T-cell (primary cell): ENCODE results near the gene NFIX. TPM values are rescaled to one million over a fixed set of nuclear protein-coding genes. Genes with fewer than 3 reads are reported as not detected.

Experiments
- ATAC-seq, 4 experiments: fragments of 200-7000 bp in 3 of 4; fragments of 150-1000 bp in 1 of 4; cut with Tn5 transposase; replicated peaks in 1 of 4; 1 replicate in 3 of 4; 2 replicates in 1 of 4; pipeline ENCODE4 v1.10.0; 2021; ENCODE audit warnings: moderate library complexity in 3 of 4, mild to moderate bottlenecking in 2 of 4, moderate number of reproducible peaks in 1 of 4
- CTCF ChIA-PET, 2 donors: fragments of 300-600 bp; sonication (Branson Sonifier 250); formaldehyde crosslinking; loops; one replicate each; lab custom pipeline; 2022; ENCODE audit warnings: antibody characterized with exemption in 2 of 2; lab: Charles Lee
- POLR2A ChIA-PET, 2 donors: fragments of 300-600 bp; sonication (Branson Sonifier 250); formaldehyde crosslinking; loops; one replicate each; lab custom pipeline; 2022; ENCODE audit warnings: antibody characterized with exemption in 2 of 2; lab: Charles Lee
- DNase-seq, 35 experiments: peaks; one replicate each; pipeline versions ENCODE4 v3.0.0 to v3.0.0-alpha.2; 2013 to 2023
- H3K27ac ChIP-seq: one replicate; pipeline ENCODE4 v1.5.1; 2013; ENCODE audit warnings: low read length
- H3K27me3 ChIP-seq, 2 experiments: replicated peaks in 1 of 2; 1 replicate in 1 of 2; 2 replicates in 1 of 2; pipeline versions ENCODE4 v1.6.1 to v1.7.0; 2013; ENCODE audit warnings: low read length in 1 of 2, mixed read lengths in 1 of 2; ENCODE audit not compliant: control insufficient read depth in 2 of 2, insufficient read depth in 2 of 2; ENCODE audit errors: extremely low read depth in 1 of 2
- H3K36me3 ChIP-seq, 2 donors: 1 replicate in 1 of 2; 2 replicates in 1 of 2; pipeline versions ENCODE4 v1.6.1 to v1.7.0; 2013; ENCODE audit warnings: low read length in 1 of 2; ENCODE audit not compliant: control insufficient read depth in 2 of 2, insufficient read depth in 1 of 2; ENCODE audit errors: extremely low read depth in 1 of 2
- H3K4me1 ChIP-seq, 2 experiments: 1 replicate in 1 of 2; 2 replicates in 1 of 2; pipeline versions ENCODE4 v1.6.1 to v1.7.0; 2013; ENCODE audit warnings: low read length in 2 of 2, mixed read lengths in 1 of 2; ENCODE audit not compliant: insufficient read depth in 2 of 2, control insufficient read depth in 1 of 2; ENCODE audit errors: extremely low read depth in 1 of 2
- H3K4me3 ChIP-seq, 2 donors: 1 replicate in 1 of 2; 2 replicates in 1 of 2; pipeline versions ENCODE4 v1.5.1 to v1.7.0; 2013; ENCODE audit warnings: mild to moderate bottlenecking in 2 of 2, low read length in 1 of 2, moderate library complexity in 1 of 2; ENCODE audit not compliant: control insufficient read depth in 1 of 2; ENCODE audit errors: extremely low read depth in 1 of 2
- H3K9me3 ChIP-seq: 2 replicates; pipeline ENCODE4 v1.7.0; 2013
- H3K27ac Mint-ChIP-seq, 2 donors: one replicate each; pipeline ENCODE4 v1.8.0; 2020 to 2021; ENCODE audit warnings: mild to moderate bottlenecking in 2 of 2, mixed read lengths in 2 of 2
- H3K27me3 Mint-ChIP-seq, 2 donors: one replicate each; pipeline ENCODE4 v1.8.0; 2021 to 2022; ENCODE audit warnings: mixed read lengths in 2 of 2
- H3K36me3 Mint-ChIP-seq: one replicate; pipeline ENCODE4 v1.8.0; 2021; ENCODE audit warnings: mixed read lengths
- H3K4me1 Mint-ChIP-seq, 3 donors: one replicate each; pipeline ENCODE4 v1.8.0; 2020 to 2022; ENCODE audit warnings: mixed read lengths in 3 of 3, mild to moderate bottlenecking in 1 of 3
- H3K4me3 Mint-ChIP-seq, 3 donors: one replicate each; pipeline ENCODE4 v1.8.0; 2020 to 2022; ENCODE audit warnings: mild to moderate bottlenecking in 3 of 3, mixed read lengths in 3 of 3, moderate library complexity in 3 of 3
- H3K9me3 Mint-ChIP-seq, 3 donors: one replicate each; pipeline ENCODE4 v1.8.0; 2020 to 2022; ENCODE audit warnings: mixed read lengths in 3 of 3
- WGBS: methylation state at CpG from one replicate; pipeline ENCODE4 v1.1.5; 2013; ENCODE audit warnings: missing lambda C conversion rate; ENCODE audit not compliant: insufficient coverage; 5-methylcytosine and 5-hydroxymethylcytosine counted together
- total RNA-seq, 35 experiments: library from RNA in 6 of 35; stranded (reverse) in 6 of 35; fragments of 120-200 nt in 1 of 35; gene quantifications; one replicate each; pipeline versions ENCODE4 v1.2.1 to v1.2.4 and lab custom pipeline; 2013 to 2026

NFIX gene
- total RNA-seq, 5 donors from 2014 or later (not counting 1 experiment from before 2014, with no cell fraction given), result 3.9 to 6.6 (median 6.3) TPM

DNA sequence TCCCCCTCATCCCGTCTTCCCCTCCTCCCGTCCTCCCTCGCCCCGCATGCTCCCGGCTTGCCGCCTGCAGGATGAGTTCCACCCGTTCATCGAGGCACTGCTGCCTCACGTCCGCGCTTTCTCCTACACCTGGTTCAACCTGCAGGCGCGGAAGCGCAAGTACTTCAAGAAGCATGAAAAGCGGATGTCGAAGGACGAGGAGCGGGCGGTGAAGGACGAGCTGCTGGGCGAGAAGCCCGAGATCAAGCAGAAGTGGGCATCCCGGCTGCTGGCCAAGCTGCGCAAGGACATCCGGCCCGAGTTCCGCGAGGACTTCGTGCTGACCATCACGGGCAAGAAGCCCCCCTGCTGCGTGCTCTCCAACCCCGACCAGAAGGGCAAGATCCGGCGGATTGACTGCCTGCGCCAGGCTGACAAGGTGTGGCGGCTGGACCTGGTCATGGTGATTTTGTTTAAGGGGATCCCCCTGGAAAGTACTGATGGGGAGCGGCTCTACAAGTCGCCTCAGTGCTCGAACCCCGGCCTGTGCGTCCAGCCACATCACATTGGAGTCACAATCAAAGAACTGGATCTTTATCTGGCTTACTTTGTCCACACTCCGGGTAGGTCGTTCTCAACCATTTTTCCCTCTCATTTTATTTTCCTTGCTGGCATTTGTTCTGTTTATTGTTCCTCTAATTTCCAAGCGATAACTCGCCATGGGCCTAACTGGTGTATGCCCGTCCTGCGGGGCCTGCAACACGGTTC, 29.8 kb downstream of the NFIX start:
- Histone ChIP-seq H3K27me3 (peaks cover 6 to 70% of the 10 kb centered on the region in 2 experiments), H3K36me3 (no peaks in the 10 kb centered on the region), H3K27ac (no peak overlapping the region), H3K4me1 (peaks cover 0 to 27% of the 10 kb centered on the region in 2 experiments), H3K9me3 (no peaks in the 10 kb centered on the region), H3K4me3 (no peak overlapping the region)
- H3K27ac Mint-ChIP-seq, result no peak overlapping the region
- H3K4me1 Mint-ChIP-seq, result peaks cover 23 to 31% (median 26%) of the 10 kb centered on the region in 3 donors
- ChIA-PET CTCF (no interaction called here), POLR2A (no interaction called here)
- H3K4me3 Mint-ChIP-seq, result peak overlapping the region in 1 of 3 donors; percentile 75
- peaks cover 22% of the 10 kb centered on the region for H3K36me3 Mint-ChIP-seq
- 86% methylated on average over 43 of the region's 48 CpGs for WGBS
- ATAC-seq, result no peak
- H3K9me3 Mint-ChIP-seq, result no peaks in the 10 kb centered on the region
- peaks cover 32 to 43% of the 10 kb centered on the region in 2 donors for H3K27me3 Mint-ChIP-seq
- no peak for DNase-seq

DNA sequence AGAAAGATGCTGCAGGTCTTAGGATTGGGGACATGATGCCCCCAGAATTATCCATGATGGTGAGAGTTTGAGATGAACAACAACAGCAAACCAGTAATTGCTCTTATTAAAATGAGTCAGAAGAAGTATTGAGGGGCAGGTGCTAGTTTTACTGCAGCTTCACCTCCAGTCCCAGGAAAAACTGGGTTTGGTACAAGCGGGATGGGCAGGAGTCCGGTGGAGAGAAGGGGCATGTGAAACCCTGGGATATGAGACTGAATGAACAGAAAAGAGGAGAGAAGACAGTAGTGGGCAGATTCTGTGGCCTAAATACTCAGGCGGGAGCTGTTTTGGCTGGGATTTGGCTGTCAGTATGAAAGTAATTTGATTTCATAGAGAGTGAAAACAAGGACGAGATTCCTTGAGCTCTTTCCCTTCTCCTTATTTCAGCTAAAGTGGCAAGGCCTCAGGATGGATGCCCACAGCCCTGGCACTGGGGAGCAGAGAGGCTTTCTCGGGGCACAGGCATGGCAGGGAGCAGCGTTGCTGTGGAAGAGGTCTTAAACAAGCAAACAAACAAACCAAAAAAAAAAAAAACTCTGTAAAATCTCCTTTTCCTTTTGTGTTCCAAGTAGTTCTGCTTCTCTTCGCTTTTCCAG, 30.7 kb downstream of the NFIX start:
- DNase-seq, result no peak
- Histone ChIP-seq H3K4me1 (peaks cover 0 to 27% of the 10 kb centered on the region in 2 experiments), H3K27me3 (peaks cover 3 to 70% of the 10 kb centered on the region in 2 experiments), H3K36me3 (no peaks in the 10 kb centered on the region), H3K9me3 (no peaks in the 10 kb centered on the region), H3K27ac (no peak overlapping the region), H3K4me3 (no peak overlapping the region)
- Mint-ChIP-seq H3K9me3 (no peaks in the 10 kb centered on the region), H3K4me3 (peak overlapping the region in 1 of 3 donors; percentile 75), H3K36me3 (peaks cover 22% of the 10 kb centered on the region), H3K27ac (no peak overlapping the region), H3K4me1 (peaks cover 23 to 31% (median 26%) of the 10 kb centered on the region in 3 donors), H3K27me3 (peaks cover 32 to 43% of the 10 kb centered on the region in 2 donors)
- CTCF ChIA-PET, result no interaction called here
- WGBS, result 100% methylated on average over 2 of the region's 7 CpGs
- no peak for ATAC-seq
- POLR2A ChIA-PET, result no interaction called here

DNA sequence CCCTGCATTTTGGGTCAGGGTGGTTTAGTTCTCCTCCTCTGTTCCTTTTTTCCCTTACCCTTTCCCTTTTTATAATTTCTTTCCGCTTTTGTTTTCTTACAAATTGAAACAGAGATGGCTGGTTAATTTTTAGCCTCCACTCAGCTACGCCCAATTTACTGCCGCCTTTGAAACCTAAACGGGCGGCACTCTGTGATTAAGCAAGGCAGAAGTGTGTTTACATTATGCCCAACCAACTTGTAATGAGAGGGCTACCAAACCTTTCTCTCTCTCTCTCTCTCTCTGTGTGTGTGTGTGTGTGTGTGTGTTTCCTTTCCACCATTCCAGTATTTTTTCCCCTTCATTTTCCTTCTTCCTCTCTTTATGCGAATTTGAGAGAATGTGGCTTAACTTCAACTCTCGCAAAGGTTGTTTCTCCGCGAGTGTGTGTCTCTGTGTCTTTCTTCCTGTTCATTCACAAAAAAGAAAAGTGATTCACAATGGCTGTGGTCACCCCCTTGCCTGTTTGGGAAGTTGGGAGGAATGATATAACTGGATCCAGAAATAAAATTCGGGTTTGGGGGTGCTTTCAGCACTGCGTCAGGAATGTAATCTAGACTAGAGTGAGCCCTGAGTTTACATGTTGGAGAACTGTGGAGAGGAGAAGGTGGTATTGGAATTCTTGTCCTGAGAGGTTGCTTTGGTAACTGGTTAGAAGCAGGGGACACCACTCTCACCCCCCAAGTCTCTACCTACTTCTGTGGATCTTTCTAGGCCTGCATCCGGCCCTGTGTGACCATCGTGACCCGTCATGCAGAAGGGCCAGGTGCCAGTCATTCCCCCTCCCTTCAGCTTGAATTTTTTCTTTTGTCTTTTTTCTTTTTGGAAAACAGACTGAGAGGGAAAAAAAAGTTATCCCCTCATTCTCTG, 31.4 kb downstream of the NFIX start:
- Histone ChIP-seq H3K9me3 (no peaks in the 10 kb centered on the region), H3K27ac (no peak overlapping the region), H3K27me3 (peaks cover 3 to 71% of the 10 kb centered on the region in 2 experiments), H3K4me1 (peaks cover 0 to 27% of the 10 kb centered on the region in 2 experiments), H3K36me3 (no peaks in the 10 kb centered on the region), H3K4me3 (no peak overlapping the region)
- ChIA-PET POLR2A (no interaction called here), CTCF (no interaction called here)
- Mint-ChIP-seq H3K36me3 (peaks cover 22% of the 10 kb centered on the region), H3K9me3 (no peaks in the 10 kb centered on the region), H3K27me3 (peaks cover 32 to 42% of the 10 kb centered on the region in 2 donors), H3K4me3 (no peak overlapping the region), H3K4me1 (peaks cover 23 to 30% (median 26%) of the 10 kb centered on the region in 3 donors), H3K27ac (no peak overlapping the region)
- WGBS, result 100% methylated on average over 1 of the region's 14 CpGs
- no peak for ATAC-seq
- DNase-seq, result no peak

DNA sequence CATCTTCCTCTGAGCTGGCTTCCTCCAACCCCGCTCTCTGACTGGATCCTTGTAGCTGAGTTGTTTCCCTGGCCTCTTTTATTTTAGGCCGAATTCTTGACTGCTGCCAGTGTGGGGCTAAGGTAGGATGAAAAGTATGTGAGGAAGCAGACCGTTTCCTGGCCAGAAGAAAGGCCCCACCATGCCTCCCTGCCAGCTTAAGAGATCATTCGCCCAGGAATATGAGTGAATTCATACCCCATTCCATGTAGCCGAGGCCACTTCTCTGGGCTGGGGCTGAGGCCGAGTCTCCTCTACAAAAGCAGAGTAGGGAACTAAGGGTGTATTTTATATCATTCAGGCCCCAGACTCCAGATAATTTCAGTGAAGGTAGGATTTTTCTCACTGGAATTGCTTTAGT, 32.3 kb downstream of the NFIX start:
- no peak overlapping the region for H3K4me3 Mint-ChIP-seq
- ATAC-seq (no peak), DNase-seq (no peak)
- peaks cover 0 to 23% of the 10 kb centered on the region in 2 experiments for H3K4me1 ChIP-seq
- H3K36me3 Mint-ChIP-seq, result peaks cover 22% of the 10 kb centered on the region
- WGBS, result no CpG with 5 or more reads among the region's 6 CpGs
- H3K9me3 Mint-ChIP-seq, result no peaks in the 10 kb centered on the region
- H3K4me1 Mint-ChIP-seq, result peaks cover 19 to 26% (median 24%) of the 10 kb centered on the region in 3 donors
- peaks cover 3 to 66% of the 10 kb centered on the region in 2 experiments for H3K27me3 ChIP-seq
- no peak overlapping the region for H3K4me3 ChIP-seq
- ChIA-PET CTCF (no interaction called here), POLR2A (no interaction called here)
- peaks cover 32 to 37% of the 10 kb centered on the region in 2 donors for H3K27me3 Mint-ChIP-seq
- H3K36me3 ChIP-seq, result no peaks in the 10 kb centered on the region
- no peak overlapping the region for H3K27ac Mint-ChIP-seq
- no peak overlapping the region for H3K27ac ChIP-seq
- H3K9me3 ChIP-seq, result no peaks in the 10 kb centered on the region

DNA sequence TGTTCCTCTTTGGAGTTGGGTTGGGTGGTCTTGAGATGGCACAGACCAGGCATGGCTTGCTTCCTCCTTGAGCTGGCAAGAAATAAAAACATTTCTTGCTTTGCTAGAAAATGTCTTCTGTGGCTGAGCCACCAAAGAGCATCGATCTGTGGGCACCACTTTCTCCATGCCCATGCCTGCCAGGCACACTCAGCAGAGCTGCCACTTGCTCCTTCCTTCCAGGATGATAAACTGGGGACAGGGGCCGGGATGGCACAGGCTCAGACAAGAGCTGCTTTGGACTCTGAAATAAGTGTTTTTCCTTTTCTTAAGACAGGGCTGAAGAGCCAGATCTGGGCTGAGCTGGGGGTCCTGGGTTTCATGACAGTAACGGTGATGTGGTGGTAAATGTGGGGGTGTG, 32.8 kb downstream of the NFIX start:
- Histone ChIP-seq H3K27me3 (peaks cover 3 to 66% of the 10 kb centered on the region in 2 experiments), H3K4me1 (peaks cover 0 to 19% of the 10 kb centered on the region in 2 experiments), H3K9me3 (no peaks in the 10 kb centered on the region), H3K36me3 (no peaks in the 10 kb centered on the region), H3K4me3 (no peak overlapping the region), H3K27ac (no peak overlapping the region)
- DNase-seq (no peak), ATAC-seq (no peak)
- ChIA-PET CTCF (interaction anchor here (0.5 to 0.7 kb wide), 3 partner anchors 46 to 233 kb away, joined by 3 to 5 read pairs (median 4); no protein-coding TSS in a partner anchor), POLR2A (no interaction called here)
- peaks cover 22% of the 10 kb centered on the region for H3K36me3 Mint-ChIP-seq
- H3K4me1 Mint-ChIP-seq, result peaks cover 16 to 23% (median 21%) of the 10 kb centered on the region in 3 donors
- peaks cover 30 to 34% of the 10 kb centered on the region in 2 donors for H3K27me3 Mint-ChIP-seq
- H3K4me3 Mint-ChIP-seq, result no peak overlapping the region
- 76% methylated on average over 2 of the region's 3 CpGs for WGBS
- H3K27ac Mint-ChIP-seq, result no peak overlapping the region
- no peaks in the 10 kb centered on the region for H3K9me3 Mint-ChIP-seq
